Adrenal gland (tissue), 12 donors: ENCODE results near the gene KCNB1. TPM values are rescaled to one million over a fixed set of nuclear protein-coding genes. Genes with fewer than 3 reads are reported as not detected.

Experiments
- DNase-seq, 7 donors: peaks; one replicate each; pipeline ENCODE4 v3.0.0-alpha.2; 2019 to 2020
- H3K27ac ChIP-seq, 5 donors: fragments of 200-600 bp; sonication (generic) in 4 of 5; 1 replicate in 3 of 5; 2 replicates in 2 of 5; pipeline versions ENCODE4 v1.5.1 to v1.8.0; 2016 to 2020; ENCODE audit warnings: mild to moderate bottlenecking in 1 of 5
- H3K27me3 ChIP-seq: fragments of 200-600 bp; 2 replicates; pipeline ENCODE4 v1.8.0; 2021
- H3K36me3 ChIP-seq, 2 donors: fragments of 200-600 bp; replicated peaks in 1 of 2; 1 replicate in 1 of 2; 2 replicates in 1 of 2; pipeline versions ENCODE4 v1.5.1 to v1.8.0; 2018 to 2022
- H3K4me1 ChIP-seq, 2 donors: fragments of 200-600 bp; replicated peaks in 1 of 2; 1 replicate in 1 of 2; 2 replicates in 1 of 2; pipeline versions ENCODE4 v1.5.1 to v1.8.0; 2018 to 2021
- H3K4me3 ChIP-seq, 4 donors: fragments of 200-600 bp; sonication (generic) in 3 of 4; one replicate each; pipeline ENCODE4 v1.5.1; 2016 to 2018
- H3K9me3 ChIP-seq, 3 donors: fragments of 200-600 bp; sonication (generic) in 1 of 3; replicated peaks in 1 of 3; 1 replicate in 2 of 3; 2 replicates in 1 of 3; pipeline versions ENCODE4 v1.5.1 to v1.8.0; 2016 to 2021
- POLR2A ChIP-seq, 2 donors: fragments of 450-650 bp; IDR thresholded peaks; one replicate each; pipeline ENCODE4 v1.6.1; 2017; ENCODE audit warnings: antibody characterized with exemption in 2 of 2, mild to moderate bottlenecking in 2 of 2, moderate library complexity in 1 of 2
- WGBS, 4 donors: extraction: QIAGEN DNeasy Blood & Tissue Kit in 2 of 4; methylation state at CpG; one replicate each; pipeline versions ENCODE4 v1.1.5 to v1.1.7; 2013 to 2017; 5-methylcytosine and 5-hydroxymethylcytosine counted together
- intact Hi-C, 2 donors: fragments of 100-400 bp; cut with DNase I; formaldehyde crosslinking; loops; one replicate each; pipeline versions ENCODE4 v1.14.1 to v1.15.0; 2022 to 2023
- polyA plus RNA-seq, 3 donors: library from polyadenylated mRNA; stranded (reverse); fragments of 200-250 nt in 2 of 3; fragments of 350-450 nt in 1 of 3; fragmentation: Illumina TruSeq in 1 of 3; extraction: RNeasy Lipid Tissue Mini Kit (QIAGEN cat#74804) in 1 of 3; gene quantifications; one replicate each; pipeline ENCODE4 v1.2.3, GENCODE V29; 2013 to 2014
- total RNA-seq, 9 donors: library from RNA; depleted of rRNA in 4 of 9; stranded (reverse); fragments of >200 nt in 4 of 9; fragments of 120-200 nt in 1 of 9; fragmentation: NEBNext Ultra II Directional in 1 of 9; extraction: Animal tissue kit (Norgen Biotek cat#: 25700) in 1 of 9; gene quantifications; one replicate each; pipeline versions ENCODE4 v1.1.0 to v1.2.4, GENCODE V29; 2013 to 2023
- TF ChIP-seq, protein P1 (sequence below), 6 experiments: fragments of 450-650 bp in 4 of 6; fragments of 200-600 bp in 2 of 6; sonication (generic) in 1 of 6; IDR thresholded peaks; 1 replicate in 5 of 6; 2 replicates in 1 of 6; pipeline versions ENCODE4 v1.5.1 to v1.8.0; 2016 to 2021; ENCODE audit warnings: antibody characterized with exemption in 6 of 6, mild to moderate bottlenecking in 2 of 6, moderate library complexity in 1 of 6
- donor health status: healthy with polysubstance abuse.
- donor health status: Bipolar disorder and iron deficiency.
- donor health status: DM: yes; HTN: yes; CAD: no.
- donor health status: DM: no; HTN: no; CAD: no.
- donor health status: DM: no; HTN: no; CAD: no.
- donor health status: DM: yes; HTN: yes; CAD: no.

Gene KCNB1
- total and polyA plus RNA-seq, 12 donors: 0.11 to 8.2 (median 1.3) TPM

DNA sequence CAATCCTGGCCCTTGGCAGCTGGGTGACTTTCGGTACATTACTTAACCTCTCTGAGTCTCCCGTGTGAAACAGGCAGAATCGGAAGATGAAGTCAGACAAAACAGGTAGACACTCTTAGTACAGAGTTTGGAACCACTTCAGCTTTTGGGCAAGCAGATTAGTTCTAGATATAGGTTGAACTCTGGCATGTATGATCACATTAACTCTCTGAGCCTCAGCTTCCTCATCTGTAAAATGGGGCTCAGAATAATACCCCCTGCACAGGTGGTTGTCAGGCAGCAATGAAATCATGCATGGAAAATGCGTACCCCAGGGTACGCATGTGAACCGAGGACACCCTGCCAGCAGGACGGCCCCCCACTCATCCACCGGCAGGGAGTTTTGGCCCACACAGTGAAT, 87.7 kb downstream of the KCNB1 start:
- TF ChIP-seq POLR2A (IDR thresholded peaks at IDR 0.05): no peak
- TF ChIP-seq, protein P1, sequence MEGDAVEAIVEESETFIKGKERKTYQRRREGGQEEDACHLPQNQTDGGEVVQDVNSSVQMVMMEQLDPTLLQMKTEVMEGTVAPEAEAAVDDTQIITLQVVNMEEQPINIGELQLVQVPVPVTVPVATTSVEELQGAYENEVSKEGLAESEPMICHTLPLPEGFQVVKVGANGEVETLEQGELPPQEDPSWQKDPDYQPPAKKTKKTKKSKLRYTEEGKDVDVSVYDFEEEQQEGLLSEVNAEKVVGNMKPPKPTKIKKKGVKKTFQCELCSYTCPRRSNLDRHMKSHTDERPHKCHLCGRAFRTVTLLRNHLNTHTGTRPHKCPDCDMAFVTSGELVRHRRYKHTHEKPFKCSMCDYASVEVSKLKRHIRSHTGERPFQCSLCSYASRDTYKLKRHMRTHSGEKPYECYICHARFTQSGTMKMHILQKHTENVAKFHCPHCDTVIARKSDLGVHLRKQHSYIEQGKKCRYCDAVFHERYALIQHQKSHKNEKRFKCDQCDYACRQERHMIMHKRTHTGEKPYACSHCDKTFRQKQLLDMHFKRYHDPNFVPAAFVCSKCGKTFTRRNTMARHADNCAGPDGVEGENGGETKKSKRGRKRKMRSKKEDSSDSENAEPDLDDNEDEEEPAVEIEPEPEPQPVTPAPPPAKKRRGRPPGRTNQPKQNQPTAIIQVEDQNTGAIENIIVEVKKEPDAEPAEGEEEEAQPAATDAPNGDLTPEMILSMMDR (IDR thresholded peaks at IDR 0.05): no peak
- no peak overlapping the region for H3K4me3 ChIP-seq
- no peaks in the 10 kb centered on the region for H3K36me3 ChIP-seq
- no peak for DNase-seq
- intact Hi-C loops: no loop called here
- H3K9me3 ChIP-seq: no peaks in the 10 kb centered on the region
- WGBS, 4 donors: 81 to 85% (median 82%) methylated on average over 7 to 8 of the region's 8 CpGs
- no peak overlapping the region for H3K27ac ChIP-seq
- no peaks in the 10 kb centered on the region for H3K27me3 ChIP-seq
- no peaks in the 10 kb centered on the region for H3K4me1 ChIP-seq

DNA sequence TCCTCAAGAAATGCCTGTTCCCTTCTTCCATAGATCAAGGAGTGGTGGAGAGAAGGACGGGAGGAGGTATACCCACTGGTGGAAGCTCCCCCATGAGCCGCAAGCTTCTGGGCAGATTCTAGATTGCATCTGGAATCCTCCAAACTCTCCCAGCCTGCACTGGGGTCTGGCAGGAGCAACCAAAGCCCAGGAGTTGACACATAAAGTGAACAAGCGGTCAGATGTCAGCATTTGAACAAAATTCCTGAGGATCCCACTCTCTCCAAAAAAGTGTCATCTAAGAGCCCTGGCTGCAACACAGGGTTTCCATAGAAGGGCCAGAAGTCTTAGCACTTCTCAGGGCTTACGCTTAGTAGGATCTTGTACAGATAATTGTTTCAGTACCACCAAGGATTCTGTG, 88.2 kb downstream of the KCNB1 start:
- no peak overlapping the region for H3K4me3 ChIP-seq
- intact Hi-C loops: no loop called here
- no peak for TF ChIP-seq POLR2A (IDR thresholded peaks at IDR 0.05)
- TF ChIP-seq, protein P1 (IDR thresholded peaks at IDR 0.05): no peak
- H3K9me3 ChIP-seq: no peaks in the 10 kb centered on the region
- DNase-seq: no peak
- H3K36me3 ChIP-seq: no peaks in the 10 kb centered on the region
- H3K4me1 ChIP-seq: no peaks in the 10 kb centered on the region
- no peaks in the 10 kb centered on the region for H3K27me3 ChIP-seq
- no peak overlapping the region for H3K27ac ChIP-seq
- 70 to 82% (median 71%) methylated on average over 4 of the region's 4 CpGs for WGBS, 4 donors

- H3K27me3 ChIP-seq: no peaks in the 10 kb centered on the region
- 54 to 82% (median 63%) methylated on average over 1 of the region's 1 CpG for whole genome bisulfite sequencing, 4 donors
- no peak for TF ChIP-seq POLR2A (IDR thresholded peaks at IDR 0.05)
- TF ChIP-seq, protein P1 (IDR thresholded peaks at IDR 0.05): no peak
- no peaks in the 10 kb centered on the region for H3K4me1 ChIP-seq
- no peak overlapping the region for H3K27ac ChIP-seq
- no peaks in the 10 kb centered on the region for H3K9me3 ChIP-seq
- H3K4me3 ChIP-seq: no peak overlapping the region
- DNase-seq: no peak
- intact Hi-C loops: no loop called here
- H3K36me3 ChIP-seq: no peaks in the 10 kb centered on the region
Measured at GRCh38 chr20:49393803-49394202, 88.7 kb downstream of the KCNB1 start.

- no peak overlapping the region for H3K27ac ChIP-seq
- intact Hi-C loops: no loop called here
- H3K4me1 ChIP-seq: no peaks in the 10 kb centered on the region
- TF ChIP-seq, protein P1 (IDR thresholded peaks at IDR 0.05): no peak
- no peak for TF ChIP-seq POLR2A (IDR thresholded peaks at IDR 0.05)
- no peaks in the 10 kb centered on the region for H3K27me3 ChIP-seq
- 77 to 81% (median 77%) methylated on average over 4 of the region's 4 CpGs for WGBS, 4 donors
- DNase-seq: no peak
- no peaks in the 10 kb centered on the region for H3K9me3 ChIP-seq
- H3K36me3 ChIP-seq: no peaks in the 10 kb centered on the region
- H3K4me3 ChIP-seq: no peak overlapping the region
Measured at GRCh38 chr20:49392745-49393144, 89.7 kb downstream of the KCNB1 start.
